EL (cell line): ENCODE measurements around the gene SAT2.
"Not testable (repeated sequence)": the region's sequence is repeated elsewhere in the genome, so short reads cannot be mapped to it uniquely, and the experiment has no call there.

Source experiments
- DNase-seq: peaks from one replicate; pipeline ENCODE4 v3.0.0-alpha.2; 2016

Gene SAT2

DNA sequence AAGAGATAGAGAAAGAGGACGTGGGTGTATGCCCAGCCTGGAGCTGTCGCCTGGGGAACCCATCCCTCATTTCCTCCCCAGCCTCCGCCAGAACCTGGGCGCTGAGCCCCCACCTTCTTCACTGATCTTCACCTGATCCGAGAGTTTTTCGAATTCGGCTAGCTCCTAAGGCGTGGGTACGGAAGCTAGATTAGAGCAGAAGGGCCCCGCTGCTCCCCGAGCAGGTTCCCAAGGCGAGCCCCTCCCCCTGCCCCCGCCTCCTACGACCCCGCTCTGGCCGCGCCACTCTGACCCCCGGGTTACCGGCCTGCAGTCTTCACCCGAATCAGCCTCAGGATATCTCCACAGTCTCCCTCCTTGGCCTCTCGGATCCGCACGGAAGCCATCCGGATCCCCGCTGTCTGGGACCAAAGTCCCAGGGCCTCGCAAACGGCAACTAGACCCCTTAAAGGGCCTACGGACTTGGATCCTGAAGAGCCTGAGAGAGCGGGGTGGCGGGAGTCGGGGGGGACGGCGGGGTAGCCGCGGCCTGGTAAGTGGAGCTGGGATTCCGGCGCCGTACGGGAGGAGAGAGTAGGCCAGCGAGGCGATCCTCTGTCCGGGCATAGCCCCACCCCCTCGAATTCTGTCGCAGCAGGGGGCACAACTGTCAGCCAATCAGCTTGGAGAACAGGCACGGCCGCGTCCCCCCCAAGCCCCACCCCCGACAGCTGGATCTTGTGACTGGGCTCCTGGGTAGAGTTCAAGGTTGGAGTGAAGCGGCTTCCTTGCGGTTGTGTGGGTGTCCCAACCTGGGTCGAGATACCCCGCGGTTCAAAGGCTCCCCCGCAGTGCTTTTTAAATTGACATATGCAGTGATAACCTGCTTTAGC lies at the start of gene SAT2:
Gene SAT2 (minus strand): TSS at position 572 of the 872 bp plus-strand sequence. CDS start 186 bp downstream, at position 386.
- DNase-seq = peak; percentile 96

DNA sequence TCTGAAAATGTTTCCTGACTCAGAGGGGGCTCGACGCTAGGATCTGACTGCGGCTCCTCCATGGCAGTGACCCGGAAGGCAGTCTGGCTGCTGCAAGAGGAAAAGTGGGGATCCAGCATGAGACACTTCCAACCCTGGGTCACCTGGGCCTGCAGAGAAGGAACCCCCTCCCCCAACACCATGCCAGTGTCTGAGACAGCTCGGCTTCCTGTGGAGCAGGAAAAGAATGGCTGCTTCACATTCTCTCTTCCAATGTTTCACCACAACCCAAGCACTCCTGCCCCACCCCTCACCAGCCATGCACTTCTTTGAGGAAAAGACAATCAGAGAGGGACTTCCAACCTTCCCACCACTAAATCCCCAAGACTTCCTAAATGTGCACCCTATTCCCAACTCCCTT lies 48.9 kb upstream of the SAT2 start:
- no peak for DNase-seq

DNA sequence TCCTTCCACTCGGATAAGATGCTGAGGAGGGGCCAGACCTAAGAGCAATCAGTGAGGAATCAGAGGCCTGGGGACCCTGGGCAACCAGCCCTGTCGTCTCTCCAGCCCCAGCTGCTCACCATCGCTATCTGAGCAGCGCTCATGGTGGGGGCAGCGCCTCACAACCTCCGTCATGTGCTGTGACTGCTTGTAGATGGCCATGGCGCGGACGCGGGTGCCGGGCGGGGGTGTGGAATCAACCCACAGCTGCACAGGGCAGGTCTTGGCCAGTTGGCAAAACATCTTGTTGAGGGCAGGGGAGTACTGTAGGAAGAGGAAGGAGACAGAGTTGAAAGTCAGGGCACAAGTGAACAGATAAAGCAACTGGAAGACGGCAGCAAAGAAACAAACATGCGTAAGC lies 47.3 kb upstream of the SAT2 start:
- no peak for DNase-seq

DNA sequence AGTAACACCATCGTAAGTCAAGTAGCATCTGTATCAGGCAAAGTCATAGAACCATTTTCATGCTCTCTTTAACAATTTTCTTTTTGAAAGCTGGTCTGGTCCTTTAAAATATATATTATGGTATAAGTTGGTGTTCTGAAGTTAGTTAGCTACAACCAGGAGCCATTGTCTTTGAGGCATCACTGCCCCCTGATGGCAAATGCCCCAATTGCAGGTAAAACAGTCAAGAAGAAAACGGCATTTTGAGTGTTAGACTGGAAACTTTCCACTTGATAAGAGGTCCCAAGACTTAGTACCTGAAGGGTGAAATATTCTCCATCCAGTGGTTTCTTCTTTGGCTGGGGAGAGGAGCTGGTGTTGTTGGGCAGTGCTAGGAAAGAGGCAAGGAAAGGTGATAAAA lies 45.6 kb upstream of the SAT2 start:
- peak; percentile 21 for DNase-seq

DNA sequence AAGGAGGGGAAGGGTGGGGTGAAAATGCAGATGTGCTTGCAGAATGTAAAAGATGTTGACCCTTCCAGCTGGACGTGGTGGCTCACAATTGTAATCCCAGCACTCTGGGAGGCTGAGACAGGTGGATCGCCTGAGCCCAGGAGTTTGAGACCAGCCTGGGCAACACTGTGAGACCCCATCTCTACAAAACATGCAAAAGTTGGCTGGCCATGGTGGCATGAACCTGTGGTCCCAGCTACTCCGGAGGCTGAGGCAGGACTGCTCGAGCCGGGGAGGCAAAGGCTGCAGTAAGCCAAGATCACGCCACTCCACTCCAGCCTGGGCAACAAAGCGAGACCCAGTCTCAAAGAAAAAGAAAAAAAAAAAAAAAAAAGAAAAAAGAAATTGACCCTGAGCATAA lies 40.9 kb upstream of the SAT2 start:
- no peak for DNase-seq

DNA sequence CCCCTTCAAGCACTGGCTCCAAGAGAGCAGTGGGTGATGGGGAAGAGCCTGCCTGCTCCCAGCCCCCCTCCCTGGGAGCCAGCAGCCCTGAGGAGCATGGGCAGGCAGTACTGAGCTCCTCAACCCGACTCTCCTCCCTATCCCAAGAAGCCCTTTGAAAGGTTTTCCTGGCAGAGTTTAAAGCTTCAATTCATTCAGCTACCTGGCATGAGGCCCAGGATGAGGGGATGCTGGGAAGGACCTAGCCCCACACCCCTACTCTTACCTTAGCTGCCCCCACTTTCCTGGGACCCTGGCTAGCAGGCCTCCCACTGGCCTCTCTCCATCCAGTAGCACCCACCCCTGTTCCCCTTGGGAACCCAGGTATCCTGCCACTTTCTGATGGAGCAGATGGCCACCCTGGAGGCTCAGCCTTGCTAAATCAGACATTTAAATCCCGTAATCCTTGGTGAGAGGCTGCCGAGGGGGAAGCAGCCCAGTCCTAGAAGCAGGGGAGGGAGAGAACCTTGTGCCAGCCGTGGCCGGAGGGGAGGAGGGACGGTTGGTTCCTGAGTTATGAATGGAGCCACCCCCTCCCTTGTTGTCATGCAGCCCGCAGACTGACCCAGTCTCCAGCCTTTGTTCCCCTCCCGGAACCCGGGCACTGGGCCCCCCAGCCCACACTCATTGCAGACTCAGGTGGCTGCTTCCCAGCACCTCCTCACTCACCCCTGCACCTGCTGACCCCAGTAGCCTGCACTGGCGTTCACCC lies 40.2 kb upstream of the SAT2 start:
- DNase-seq = no peak

DNA sequence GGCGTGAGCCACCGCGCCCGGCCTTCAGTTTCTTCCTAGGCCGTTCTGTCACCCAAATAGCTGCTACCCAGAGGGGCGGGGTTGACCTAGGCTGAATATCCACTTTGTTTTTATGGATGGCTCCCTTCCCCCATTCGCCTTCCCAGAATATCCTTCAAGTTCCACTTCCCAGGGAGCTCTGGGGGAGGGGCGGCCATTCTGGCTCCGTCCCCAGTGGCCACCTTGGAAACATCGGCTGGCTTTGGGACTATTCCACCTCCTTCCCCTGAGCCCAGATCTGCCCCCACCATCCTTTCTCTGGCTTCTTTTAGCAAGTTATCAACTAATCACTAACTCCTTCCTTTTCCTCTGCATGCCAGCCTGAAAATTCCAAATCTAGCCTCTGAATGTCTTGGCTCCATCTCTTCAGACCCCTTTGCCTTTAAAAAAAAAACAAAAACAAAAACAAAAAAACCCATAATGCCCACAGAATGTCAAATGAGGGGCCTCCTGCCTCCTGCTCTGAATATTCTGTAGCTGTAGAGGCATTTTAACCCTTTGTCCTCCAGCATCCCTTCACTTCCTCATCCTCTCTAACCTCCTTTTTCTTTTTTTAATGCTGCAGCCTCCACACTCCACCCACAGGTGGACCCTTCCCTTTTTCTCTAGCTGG lies 29.5 kb upstream of the SAT2 start:
- no peak for DNase-seq

DNA sequence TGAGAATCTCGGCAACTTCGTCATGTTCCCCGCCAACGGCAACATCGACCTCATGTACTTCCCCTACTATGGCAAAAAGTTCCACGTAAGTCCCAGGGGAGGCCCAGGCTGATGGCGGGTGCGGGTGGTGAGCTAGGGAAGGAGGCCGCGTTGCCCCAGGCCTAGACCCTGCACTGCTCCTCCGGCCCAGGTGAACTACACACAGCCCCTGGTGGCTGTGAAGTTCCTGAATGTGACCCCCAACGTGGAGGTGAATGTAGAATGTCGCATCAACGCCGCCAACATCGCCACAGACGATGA lies 27.9 kb upstream of the SAT2 start:
- no peak for DNase-seq

DNA sequence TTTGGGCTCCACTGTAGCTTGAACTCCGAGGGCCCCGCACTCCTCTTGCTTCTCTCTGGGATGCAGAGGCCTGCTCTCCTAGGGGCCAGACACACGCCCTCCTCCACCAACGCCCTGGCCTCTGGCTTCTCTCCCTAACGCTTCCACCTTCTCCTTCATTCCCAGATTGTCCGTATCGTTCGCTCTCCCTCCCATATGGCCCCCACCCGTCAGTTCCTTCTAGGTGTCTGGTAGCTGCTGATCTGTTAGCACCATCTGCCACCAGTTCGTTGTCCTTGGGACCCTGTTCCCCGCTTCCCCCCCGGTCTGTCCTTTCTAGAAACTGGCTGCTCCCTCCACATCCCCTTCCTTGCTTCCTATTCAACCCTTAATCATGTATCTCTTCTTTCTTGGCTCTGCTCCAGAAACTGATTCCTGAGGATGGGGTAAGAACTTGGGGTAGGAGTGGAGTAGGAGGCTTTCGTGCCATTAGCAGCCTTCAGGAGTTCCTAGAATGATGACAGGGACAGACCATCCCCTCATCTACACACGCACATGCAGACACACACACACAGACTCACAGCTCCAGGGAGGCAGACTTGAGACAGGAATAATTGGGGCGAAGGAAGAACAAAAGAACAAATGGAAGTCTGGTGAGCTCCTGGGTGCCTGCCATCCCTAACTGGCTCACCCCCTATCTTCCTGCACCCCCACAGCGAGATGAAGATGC lies 27.4 kb upstream of the SAT2 start:
- DNase-seq = peak; percentile 29

DNA sequence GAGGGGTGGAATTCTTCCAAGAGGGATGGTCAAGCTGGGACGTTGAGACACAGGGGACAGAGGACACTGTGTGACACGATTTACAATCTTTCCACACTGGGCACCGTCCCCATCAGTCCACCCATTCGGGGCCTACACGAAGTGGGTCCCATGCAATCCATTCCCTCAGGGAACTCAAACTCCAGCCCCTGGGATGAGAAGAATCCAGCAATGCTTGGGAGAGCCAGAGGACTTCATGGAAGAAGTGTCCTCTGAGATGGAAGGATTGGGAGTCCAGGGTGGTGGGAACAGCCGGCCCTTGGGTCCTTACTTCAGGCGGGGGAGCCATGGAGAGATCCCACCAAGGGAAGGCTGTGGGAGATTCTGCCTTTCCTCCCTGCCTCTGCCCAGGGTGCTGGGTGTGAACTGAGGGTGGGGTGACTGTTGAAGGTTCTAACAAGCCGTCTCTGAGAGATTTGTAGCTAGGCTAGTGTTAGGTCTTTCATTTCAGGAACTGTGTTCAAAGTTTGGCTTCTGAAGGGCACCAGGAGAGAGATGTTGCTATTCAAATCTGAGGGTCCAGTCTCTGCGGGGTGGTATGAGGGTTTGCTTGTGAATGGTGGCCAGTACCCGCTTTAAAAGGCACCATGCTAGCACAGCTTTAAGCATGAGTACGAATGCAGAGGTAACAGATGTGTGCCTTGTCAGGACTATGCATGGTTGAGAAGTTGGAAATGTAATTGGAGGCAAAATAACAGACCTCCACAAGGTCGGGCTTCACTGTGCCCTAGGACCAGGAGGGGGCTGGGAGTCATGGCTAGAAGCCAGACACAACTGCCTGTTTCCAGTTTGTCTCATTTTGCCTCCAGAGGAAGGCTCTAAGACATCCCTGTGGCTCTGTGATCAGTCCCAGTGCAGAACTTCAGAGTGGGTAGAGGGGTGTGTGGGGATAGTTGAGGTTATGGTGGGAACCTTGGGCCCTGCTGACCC lies 25.1 kb upstream of the SAT2 start:
- DNase-seq = no peak

DNA sequence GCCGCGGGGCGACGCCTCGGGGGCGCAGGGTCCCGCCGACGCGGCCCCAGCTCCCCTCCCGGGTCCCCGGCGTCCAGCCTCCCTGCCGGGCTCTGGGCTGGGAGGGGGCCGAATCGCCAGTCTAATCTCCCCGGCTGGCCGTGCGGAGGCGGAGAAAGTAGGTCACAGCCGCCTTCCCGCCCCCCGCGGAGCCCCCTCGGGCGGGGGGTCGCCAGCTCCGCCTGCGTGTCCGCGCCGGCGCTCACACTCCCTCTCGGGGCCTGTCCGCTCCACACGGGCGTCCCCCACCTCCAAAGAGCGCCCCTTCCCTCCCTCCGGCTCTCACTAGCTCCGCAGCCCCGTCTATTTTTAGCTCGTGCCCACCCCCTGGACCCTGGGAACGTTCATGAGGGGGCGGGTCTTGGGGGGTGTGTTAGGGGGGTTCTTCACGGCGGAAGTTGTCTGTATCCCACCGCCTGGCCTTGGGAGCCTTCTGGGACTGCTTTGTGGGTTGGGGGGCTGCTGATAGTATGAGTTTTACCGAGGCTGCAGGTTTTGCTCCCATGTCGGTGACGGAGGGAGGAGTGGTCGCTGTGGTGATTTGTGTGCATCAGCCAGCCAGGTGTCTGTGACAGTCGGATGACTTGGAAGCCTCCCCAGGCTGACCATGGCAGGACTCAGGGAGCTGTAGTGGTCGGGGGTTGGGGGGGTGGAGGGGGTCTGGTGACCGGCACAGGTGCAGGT lies 24.2 kb upstream of the SAT2 start:
- DNase-seq = no peak

DNA sequence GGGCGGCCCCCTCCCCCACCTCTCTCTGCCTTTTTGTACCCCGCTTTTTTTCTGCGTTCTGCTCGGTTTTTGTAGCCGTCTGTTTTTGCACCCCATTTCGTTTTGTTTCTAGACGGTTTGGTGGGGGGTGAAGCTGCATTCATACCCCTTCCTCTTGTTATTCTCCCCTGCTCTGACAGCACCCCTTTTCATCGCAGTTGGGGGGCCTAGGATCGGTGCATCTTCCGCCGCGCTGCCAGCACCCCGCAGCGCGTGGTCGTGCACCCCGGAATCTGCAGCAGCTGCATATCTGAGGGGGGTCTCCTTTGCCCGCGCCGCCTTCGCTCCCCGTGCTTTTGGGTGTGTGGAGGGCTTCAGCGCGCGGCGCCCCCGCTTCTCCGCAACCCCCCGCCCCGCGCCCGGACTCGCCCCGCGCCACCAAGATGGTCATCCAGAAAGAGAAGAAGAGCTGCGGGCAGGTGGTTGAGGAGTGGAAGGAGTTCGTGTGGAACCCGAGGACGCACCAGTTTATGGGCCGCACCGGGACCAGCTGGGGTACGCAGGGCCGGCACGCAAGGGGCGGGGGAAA lies 23.6 kb upstream of the SAT2 start:
- DNase-seq = no peak

DNA sequence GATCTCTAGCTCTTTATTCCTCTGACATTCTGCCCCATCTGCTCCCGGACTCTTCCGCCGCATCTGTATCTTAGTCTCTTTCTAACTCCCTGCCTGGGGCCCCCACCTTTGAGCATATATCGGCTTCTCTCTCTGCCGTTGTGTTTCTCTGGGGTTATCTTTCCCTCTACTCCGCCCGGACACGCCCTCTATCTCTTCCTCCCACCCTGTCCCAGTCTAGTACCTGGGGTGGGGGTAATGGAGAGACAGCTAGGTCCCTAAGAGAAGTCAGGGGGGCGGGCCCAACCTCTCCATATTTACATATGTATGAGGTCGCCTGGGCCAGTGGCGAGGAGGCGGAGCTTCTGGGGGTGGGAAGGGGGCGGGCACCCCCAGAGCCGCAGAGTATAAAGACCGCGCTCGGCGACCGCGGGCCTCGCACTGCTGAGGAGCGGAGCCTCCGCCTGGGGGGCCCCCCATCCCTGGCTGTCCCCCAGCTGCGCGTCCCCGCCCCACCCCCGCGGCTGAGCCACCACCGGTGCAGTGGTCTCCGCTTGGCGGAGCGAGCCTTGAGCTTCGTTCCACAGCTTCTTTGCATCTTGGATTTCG lies 23.0 kb upstream of the SAT2 start, which contains the start of gene ATP1B2:
Gene ATP1B2 (plus strand): TSS at position 418 of the 588 bp plus-strand sequence. CDS start 593 bp downstream, outside the sequence.
- peak; percentile 54 for DNase-seq

DNA sequence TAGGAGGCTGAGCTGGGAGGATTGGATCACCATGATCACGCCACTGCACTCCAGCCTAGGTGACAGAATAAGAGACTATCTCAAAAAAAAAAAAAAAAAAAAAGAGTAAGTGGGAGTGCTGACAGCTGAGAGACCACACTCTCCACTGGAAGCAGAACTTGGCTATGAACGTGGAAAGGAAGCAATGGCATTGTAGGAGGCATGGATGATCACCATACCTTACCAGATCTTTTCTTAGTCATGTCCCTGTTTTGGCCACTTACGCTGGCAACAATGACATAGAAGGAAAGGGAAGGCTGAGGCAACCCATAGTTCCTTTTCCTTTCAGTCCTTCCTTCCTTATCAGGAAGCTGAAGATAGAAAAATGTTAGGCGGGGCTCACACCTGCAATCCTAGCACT lies 19.4 kb upstream of the SAT2 start:
- DNase-seq = no peak

DNA sequence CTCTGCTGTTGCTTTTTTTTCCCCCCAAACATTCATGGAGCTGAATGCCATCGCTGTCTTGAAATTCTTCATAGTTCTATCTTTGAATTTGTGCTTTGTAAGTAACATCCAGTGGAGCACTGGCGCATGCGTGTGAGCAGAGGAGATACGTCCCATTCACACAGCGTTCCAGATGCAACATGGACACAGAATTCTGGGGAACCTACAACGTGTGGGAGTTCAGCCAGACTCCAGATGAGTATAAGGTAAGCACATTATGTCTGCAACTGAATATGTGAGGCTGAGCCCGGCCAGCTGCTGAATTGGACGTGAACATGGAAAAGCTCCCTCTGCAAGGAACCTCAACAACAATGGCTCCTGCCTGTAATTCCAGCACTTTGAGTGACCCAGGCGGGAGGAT lies 18.8 kb upstream of the SAT2 start:
- no peak for DNase-seq

DNA sequence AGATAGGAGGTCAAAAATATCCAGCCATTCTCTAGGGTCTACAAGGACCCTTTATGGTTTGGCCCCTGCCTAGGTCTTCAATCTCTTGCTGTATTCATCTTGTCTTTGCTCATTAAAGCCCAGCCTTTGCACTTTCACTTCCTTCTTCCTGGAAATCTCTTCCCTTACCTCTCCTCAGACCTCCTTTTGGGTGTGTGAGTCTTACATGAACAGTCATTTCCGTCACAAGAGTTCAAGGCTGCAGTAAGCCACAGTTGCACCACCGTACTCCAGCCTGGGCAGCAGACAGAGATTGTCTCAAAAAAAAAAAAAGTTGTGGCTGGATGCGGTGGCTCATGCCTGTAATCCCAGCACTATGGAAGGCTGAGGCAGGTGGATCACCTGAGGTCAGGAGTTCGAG lies 17.2 kb upstream of the SAT2 start:
- DNase-seq = no peak

DNA sequence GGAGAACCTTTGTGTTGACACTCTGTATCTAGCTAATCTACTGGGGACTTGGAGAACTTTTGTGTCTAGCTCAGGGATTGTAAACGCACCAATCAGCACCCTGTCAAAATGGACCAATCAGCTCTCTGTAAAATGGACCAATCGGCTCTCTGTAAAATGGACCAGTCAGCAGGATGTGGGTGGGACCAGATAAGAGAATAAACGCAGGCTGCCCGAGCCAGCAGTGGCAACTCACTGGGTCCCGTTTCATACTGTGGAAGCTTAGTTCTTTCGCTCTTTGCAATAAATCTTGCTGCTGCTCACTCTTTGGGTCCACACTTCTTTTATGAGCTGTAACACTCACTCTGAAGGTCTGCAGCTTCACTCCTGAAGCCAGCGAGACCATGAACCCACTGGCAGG lies 14.0 kb upstream of the SAT2 start:
- not testable (repeated sequence) for DNase-seq

DNA sequence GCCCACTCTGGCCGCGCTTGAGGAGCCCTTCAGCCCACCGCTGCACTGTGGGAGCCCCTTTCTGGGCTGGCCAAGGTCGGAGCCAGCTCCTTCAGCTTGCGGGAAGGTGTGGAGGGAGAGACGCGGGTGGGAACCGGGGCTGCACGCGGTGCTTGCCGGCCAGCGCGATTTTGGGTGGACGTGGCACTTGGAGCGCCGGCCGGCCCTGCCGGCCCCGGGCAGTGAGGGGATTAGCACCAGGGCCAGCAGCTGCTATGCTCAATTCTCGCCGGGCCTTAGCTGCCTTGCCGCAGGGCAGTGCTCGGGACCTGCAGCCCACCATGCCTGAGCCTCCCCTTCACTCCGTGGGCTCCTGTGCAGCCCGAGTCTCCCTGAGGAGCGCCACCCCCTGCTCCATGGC lies 13.2 kb upstream of the SAT2 start:
- DNase-seq = no peak

DNA sequence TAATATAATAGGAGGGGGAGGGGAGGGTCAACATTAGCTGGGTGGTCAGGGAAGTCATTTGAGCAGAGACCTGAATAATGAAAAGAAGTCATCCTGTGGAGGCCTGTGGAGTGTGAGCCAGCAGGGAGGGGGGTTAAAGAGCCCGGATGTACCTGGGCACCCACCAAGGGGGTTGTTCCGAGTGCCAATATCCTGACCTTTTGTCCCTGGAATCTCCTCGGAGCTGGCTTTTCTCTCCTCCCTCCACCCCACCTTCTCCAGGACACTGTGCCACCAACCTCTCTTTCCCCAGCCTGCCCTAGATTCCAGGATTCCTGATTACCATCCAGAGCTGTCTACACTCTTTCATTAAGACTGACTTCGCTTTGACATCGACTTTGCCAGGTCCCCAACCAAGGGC lies 8.5 kb upstream of the SAT2 start:
- DNase-seq = no peak

DNA sequence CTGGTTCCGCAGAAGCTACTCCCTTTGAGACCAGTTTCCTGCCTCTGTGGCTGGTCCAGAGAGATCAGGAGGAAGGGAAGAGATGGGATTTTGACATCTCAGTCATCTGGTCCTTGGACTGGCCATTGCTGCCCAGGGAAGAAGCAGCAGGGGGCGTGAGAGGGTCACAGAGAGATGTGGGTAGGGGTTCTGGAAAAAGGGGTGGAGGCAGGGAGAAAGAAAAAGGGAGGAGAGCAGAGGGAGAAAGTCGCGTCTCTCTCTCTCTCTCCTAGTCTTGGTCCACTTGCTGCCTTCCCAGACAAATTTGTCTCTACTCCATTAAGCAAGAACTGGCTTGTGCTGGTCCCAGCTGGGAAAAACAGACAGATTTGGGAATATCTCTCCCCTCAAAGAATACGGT lies 6.8 kb upstream of the SAT2 start:
- DNase-seq = peak; percentile 56
